Esophagus (tissue), 2 donors: ENCODE measurements around the gene DNAJA4. TPM values are rescaled to one million over a fixed set of nuclear protein-coding genes. Genes with fewer than 3 reads are reported as not detected.

ENCODE experiments used
- H3K27ac ChIP-seq, 2 donors: one replicate each; pipeline ENCODE4 v1.5.1; 2013; ENCODE audit warnings: low read depth in 2 of 2, mild to moderate bottlenecking in 2 of 2, inconsistent platforms in 1 of 2, low read length in 1 of 2, moderate library complexity in 1 of 2
- H3K27me3 ChIP-seq, 2 donors: one replicate each; pipeline ENCODE4 v1.6.1; 2013; ENCODE audit warnings: low read length in 2 of 2, control low read depth in 1 of 2, mild to moderate bottlenecking in 1 of 2; ENCODE audit not compliant: insufficient read depth in 2 of 2, control insufficient read depth in 1 of 2
- H3K36me3 ChIP-seq, 2 donors: one replicate each; pipeline ENCODE4 v1.6.1; 2013; ENCODE audit warnings: low read length in 1 of 2; ENCODE audit not compliant: control insufficient read depth in 2 of 2, insufficient read depth in 2 of 2
- H3K4me1 ChIP-seq, 2 donors: one replicate each; pipeline ENCODE4 v1.6.1; 2013; ENCODE audit warnings: low read length in 1 of 2; ENCODE audit not compliant: control insufficient read depth in 2 of 2, insufficient read depth in 2 of 2
- H3K4me3 ChIP-seq, 2 donors: one replicate each; pipeline ENCODE4 v1.5.1; 2013; ENCODE audit warnings: low read length in 2 of 2, mild to moderate bottlenecking in 2 of 2, low read depth in 1 of 2, moderate library complexity in 1 of 2
- H3K9me3 ChIP-seq, 2 donors: one replicate each; pipeline ENCODE4 v1.6.1; 2013; ENCODE audit warnings: mild to moderate bottlenecking in 2 of 2, low read depth in 1 of 2, low read length in 1 of 2, moderate library complexity in 1 of 2; ENCODE audit not compliant: control insufficient read depth in 2 of 2, insufficient read depth in 1 of 2
- WGBS, 2 donors: extraction: QIAGEN DNeasy Blood & Tissue Kit; methylation state at CpG; one replicate each; pipeline ENCODE4 v1.1.7; 2013; 5-methylcytosine and 5-hydroxymethylcytosine counted together
- polyA plus RNA-seq, 2 donors: library from polyadenylated mRNA; stranded (reverse); fragments of 200-250 nt; gene quantifications; one replicate each; pipeline ENCODE4 v1.2.3, GENCODE V29; 2013
- donor health status: healthy with polysubstance abuse.
- donor health status: Bipolar disorder and iron deficiency.

DNAJA4 gene
- polyA plus RNA-seq, 2 donors: 11.8 to 14.6 TPM

- 49 to 53% methylated on average over 7 of the region's 7 CpGs for WGBS, 2 donors
- H3K9me3 ChIP-seq: no peaks in the 10 kb centered on the region
- H3K4me1 ChIP-seq: peaks cover 0 to 6% of the 10 kb centered on the region in 2 donors
- H3K36me3 ChIP-seq: no peaks in the 10 kb centered on the region
- H3K27me3 ChIP-seq: no peaks in the 10 kb centered on the region
- no peak overlapping the region for H3K4me3 ChIP-seq
- H3K27ac ChIP-seq: no peak overlapping the region
Measured at GRCh38 chr15:78325092-78325843, 60.9 kb downstream of the DNAJA4 start.

- no peaks in the 10 kb centered on the region for H3K27me3 ChIP-seq
- H3K4me3 ChIP-seq: no peak overlapping the region
- no peaks in the 10 kb centered on the region for H3K9me3 ChIP-seq
- H3K27ac ChIP-seq: no peak overlapping the region
- WGBS, 2 donors: 64 to 80% methylated on average over 1 of the region's 1 CpG
- H3K36me3 ChIP-seq: no peaks in the 10 kb centered on the region
- peaks cover 0 to 6% of the 10 kb centered on the region in 2 donors for H3K4me1 ChIP-seq
Measured at GRCh38 chr15:78327466-78327865, 63.1 kb downstream of the DNAJA4 start.

- Histone ChIP-seq H3K27ac (no peak overlapping the region), H3K4me3 (no peak overlapping the region), H3K36me3 (no peaks in the 10 kb centered on the region), H3K9me3 (no peaks in the 10 kb centered on the region), H3K27me3 (no peaks in the 10 kb centered on the region), H3K4me1 (peaks cover 0 to 6% of the 10 kb centered on the region in 2 donors)
- WGBS, 2 donors: 56 to 59% methylated on average over 4 of the region's 4 CpGs
Measured at GRCh38 chr15:78329625-78330024, 65.3 kb downstream of the DNAJA4 start.

Other genes starting within 250 kb of the DNAJA4 start
- gene TBC1D2B, start 186.9 kb upstream of the DNAJA4 start, polyA plus RNA-seq: 1 to 10 TPM; 5.1 to 7.0 TPM
- not detected for gene SH2D7, start 172.0 kb upstream of the DNAJA4 start, polyA plus RNA-seq
- gene CIB2, start 133.1 kb upstream of the DNAJA4 start, polyA plus RNA-seq: 1 to 10 TPM in 1 of 2 donors, under 1 TPM in 1; 0.49 to 2.6 TPM
- gene IDH3A, start 115.2 kb upstream of the DNAJA4 start, polyA plus RNA-seq: 10 to 100 TPM; 20.0 to 37.6 TPM
- gene ACSBG1, start 30.0 kb upstream of the DNAJA4 start, polyA plus RNA-seq: under 1 TPM; 0.10 to 0.11 TPM
- gene SKIC8, start 35.0 kb downstream of the DNAJA4 start, polyA plus RNA-seq: 10 to 100 TPM; 29.4 to 53.3 TPM
- gene CRABP1, start 75.8 kb downstream of the DNAJA4 start, polyA plus RNA-seq: under 1 TPM in 1 of 2 donors, not detected in 1; 0.11 TPM
- 1 to 10 TPM; 9.0 to 9.2 TPM for gene IREB2, start 173.7 kb downstream of the DNAJA4 start, polyA plus RNA-seq
- 1 to 10 TPM; 2.7 to 2.9 TPM for gene HYKK, start 243.0 kb downstream of the DNAJA4 start, polyA plus RNA-seq